ENCODE measurements around the gene GGT6.
"Not testable (repeated sequence)": the region's sequence is repeated elsewhere in the genome, so short reads cannot be mapped to it uniquely, and the experiment has no call there.

The GGT6 gene

DNA sequence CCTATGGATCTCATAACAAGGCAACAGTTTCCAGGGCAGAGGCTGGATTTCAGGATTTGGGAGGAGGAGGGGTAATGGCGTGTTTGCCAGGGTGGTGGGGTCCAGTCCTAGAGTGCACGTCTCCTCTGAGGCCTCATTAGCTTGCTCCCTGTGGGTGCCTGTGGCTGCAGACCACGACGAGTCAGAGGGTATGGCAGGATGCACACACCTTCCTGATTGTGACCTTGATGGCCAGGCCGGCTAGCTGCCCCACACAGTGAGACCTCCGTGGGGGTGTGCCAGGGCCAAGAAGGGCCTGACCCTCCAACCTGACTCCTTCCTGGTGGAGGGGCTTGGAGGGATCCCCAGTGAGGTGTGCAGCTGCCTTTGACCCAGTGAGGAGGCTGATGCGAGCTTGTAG, 19.9 kb upstream of the GGT6 start:
- no peak for DNase-seq (ENCODE audit: low read depth)
- H3K4me3 ChIP-seq (ENCODE audit: low read length): no peak overlapping the region
- TF ChIP-seq, protein P1, sequence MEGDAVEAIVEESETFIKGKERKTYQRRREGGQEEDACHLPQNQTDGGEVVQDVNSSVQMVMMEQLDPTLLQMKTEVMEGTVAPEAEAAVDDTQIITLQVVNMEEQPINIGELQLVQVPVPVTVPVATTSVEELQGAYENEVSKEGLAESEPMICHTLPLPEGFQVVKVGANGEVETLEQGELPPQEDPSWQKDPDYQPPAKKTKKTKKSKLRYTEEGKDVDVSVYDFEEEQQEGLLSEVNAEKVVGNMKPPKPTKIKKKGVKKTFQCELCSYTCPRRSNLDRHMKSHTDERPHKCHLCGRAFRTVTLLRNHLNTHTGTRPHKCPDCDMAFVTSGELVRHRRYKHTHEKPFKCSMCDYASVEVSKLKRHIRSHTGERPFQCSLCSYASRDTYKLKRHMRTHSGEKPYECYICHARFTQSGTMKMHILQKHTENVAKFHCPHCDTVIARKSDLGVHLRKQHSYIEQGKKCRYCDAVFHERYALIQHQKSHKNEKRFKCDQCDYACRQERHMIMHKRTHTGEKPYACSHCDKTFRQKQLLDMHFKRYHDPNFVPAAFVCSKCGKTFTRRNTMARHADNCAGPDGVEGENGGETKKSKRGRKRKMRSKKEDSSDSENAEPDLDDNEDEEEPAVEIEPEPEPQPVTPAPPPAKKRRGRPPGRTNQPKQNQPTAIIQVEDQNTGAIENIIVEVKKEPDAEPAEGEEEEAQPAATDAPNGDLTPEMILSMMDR (conservative IDR thresholded peaks at IDR 0.05; ENCODE audit: low read length): no peak

DNA sequence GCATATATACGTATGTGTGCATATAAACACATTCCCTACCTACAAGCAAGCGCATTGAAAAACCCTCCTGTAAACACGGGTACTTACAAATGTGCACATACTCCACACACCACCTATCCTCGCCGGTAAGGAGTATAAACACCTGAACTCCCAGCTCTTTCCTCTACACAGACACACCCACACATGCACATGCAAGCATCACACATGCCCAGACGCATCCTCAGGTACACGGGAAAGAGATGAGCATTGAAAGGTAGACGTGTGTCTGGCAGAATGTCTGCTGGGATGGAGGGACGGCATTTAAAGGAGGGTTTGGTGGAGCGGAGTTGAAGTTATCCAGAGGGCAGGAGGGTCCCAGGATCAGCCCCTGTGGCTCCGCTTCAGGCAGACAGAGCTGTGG, 19.3 kb upstream of the GGT6 start:
- no peak for DNase-seq (ENCODE audit: low read depth)
- H3K4me3 ChIP-seq (ENCODE audit: low read length): no peak overlapping the region
- TF ChIP-seq, protein P1 (conservative IDR thresholded peaks at IDR 0.05; ENCODE audit: low read length): no peak

DNA sequence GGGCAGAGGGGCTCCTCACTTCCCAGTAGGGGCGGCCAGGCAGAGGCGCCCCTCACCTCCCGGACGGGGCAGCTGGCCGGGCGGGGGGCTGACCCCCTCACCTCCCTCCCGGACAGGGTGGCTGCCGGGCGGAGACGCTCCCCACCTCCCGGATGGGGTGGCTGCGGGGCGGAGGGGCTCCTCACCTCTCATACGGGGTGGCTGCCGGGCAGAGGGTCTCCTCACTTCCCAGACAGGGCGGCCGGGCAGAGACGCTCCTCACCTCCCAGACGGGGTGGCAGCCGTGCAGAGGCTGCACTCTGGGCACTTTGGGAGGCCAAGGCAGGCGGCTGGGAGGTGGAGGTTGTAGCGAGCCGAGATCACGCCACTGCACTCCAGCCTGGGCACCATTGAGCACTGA, 18.0 kb upstream of the GGT6 start:
- DNase-seq (ENCODE audit: low read depth); H3K4me3 ChIP-seq (ENCODE audit: low read length): not testable (repeated sequence)

DNA sequence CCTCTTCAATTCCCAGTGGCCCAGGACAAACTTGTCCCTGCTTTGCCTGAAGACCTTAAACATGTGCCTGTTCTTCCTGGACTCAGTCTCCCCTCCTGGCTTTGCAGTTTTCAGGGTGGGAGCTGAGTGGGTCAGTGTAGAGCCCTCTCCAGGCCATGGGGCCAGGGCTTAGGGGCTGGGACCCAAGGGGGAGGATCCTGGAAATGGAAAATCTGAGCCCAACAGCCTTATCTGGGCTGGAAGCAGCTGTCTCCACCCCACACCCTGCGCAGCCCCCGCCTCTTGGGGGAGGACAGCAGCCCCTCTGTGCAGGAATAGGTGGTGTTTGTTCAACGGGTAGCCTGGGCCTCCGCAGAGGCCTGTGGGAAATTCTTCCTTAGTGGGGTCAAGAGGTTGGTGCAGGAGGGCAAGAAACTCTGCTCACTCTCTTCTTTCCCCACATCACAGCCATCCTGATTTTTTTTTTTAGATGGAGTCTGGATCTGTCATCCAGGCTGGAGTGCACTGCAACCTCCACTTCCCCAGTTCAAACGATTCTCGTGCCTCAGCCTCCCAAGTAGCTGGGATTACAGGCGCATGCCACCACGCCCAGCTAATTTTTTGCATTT, 17.1 kb upstream of the GGT6 start:
- DNase-seq (ENCODE audit: low read depth): no peak
- TF ChIP-seq, protein P1 (conservative IDR thresholded peaks at IDR 0.05; ENCODE audit: low read length): no peak
- H3K4me3 ChIP-seq (ENCODE audit: low read length): no peak overlapping the region

DNA sequence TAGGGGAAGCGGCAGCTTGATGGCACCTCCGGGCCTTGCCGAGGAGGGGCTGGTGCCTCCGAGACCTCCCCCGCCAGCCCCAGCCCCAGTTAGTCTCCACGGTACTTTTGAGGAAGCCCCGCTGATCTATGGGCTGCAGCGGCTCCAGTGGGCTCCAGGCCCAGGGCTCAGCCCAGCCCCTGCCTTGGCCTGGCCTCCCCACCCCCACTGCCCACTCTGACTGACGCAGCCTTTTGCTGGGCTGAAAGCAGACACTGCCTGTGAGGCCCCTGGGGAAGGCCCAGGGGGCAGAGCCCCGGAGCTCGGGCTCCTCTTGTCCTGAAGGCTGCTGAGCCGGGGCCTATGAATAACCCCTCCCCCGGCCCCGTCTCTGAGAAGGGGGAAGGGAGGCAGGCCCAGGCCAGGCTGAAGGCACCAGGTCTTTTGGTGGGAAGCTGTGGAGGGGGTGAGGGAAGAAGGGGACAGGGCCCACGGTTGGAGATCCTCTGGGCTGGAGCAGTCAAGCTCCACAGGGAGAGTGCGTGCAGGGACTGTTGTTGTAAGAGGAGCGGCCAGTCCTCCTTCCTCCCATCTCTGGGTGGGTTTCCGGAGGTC, 16.4 kb upstream of the GGT6 start:
- TF ChIP-seq, protein P1 (conservative IDR thresholded peaks at IDR 0.05; ENCODE audit: low read length): no peak
- no peak for DNase-seq (ENCODE audit: low read depth)
- no peak overlapping the region for H3K4me3 ChIP-seq (ENCODE audit: low read length)

DNA sequence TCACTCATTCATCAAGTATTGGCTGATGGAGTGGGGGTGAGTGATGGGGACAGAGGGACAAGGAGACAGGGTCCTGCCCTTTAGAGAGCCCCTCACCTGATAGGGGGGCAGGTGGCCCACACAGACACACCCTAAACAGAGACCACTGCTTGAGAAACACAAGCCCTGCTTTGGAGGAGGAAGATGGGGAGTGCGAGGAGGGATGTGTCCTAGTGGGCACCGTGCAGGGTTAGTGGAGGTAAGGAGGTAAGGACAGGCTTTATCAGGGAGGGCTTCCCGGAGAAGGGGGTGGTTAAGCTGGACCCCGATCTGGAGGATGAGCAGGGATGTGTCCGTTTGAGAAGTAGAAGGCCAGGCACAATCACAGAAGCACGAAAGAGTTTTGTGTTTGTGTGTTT, 15.8 kb upstream of the GGT6 start:
- H3K4me3 ChIP-seq (ENCODE audit: low read length): no peak overlapping the region
- DNase-seq (ENCODE audit: low read depth): no peak
- TF ChIP-seq, protein P1 (conservative IDR thresholded peaks at IDR 0.05; ENCODE audit: low read length): no peak

DNA sequence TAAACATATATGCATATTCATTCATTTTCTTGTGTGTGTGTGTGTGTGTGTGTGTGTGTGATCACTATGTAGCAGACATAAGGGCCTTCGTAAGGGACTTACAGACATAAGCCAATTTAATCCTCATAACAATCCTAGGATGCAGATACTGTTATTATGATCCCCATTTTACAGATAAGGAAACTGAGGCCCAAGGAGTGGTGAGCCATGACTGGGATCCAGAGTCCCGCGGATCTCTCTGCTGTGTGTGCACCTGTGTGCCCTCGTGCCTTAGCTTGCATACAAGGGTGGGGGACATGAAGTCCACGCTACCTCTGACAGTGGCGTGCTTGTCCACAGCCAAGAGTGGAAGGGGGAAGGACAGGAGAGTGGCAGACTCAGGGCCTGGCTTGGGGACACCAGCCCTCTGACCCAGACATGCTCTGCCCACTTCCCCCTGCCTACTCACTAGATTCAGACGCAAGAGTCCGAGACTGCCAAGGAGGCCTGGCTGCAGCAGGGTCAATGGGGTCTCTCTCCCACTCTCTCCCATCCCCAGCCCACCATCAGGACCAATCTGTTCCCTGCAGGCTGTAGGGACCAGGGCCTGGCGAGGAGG, 14.2 kb upstream of the GGT6 start:
- TF ChIP-seq, protein P1 (conservative IDR thresholded peaks at IDR 0.05; ENCODE audit: low read length): no peak
- DNase-seq (ENCODE audit: low read depth): no peak
- no peak overlapping the region for H3K4me3 ChIP-seq (ENCODE audit: low read length)
